ENCODE data around the gene TMEM254. TPM values are rescaled to one million over a fixed set of nuclear protein-coding genes. Genes with fewer than 3 reads are reported as not detected.
"Not testable (repeated sequence)": the region's sequence is repeated elsewhere in the genome, so short reads cannot be mapped to it uniquely, and the experiment has no call there.

The TMEM254 gene
- polyA plus RNA-seq, 3 donors = 13.6 to 43.1 (median 25.9) TPM

- Histone ChIP-seq H3K36me3 (replicated peaks in 1 of 2; ENCODE audit: control insufficient read depth in 1 of 2, insufficient read depth in 2 of 2, low read length in 2 of 2) (no peaks in the 10 kb centered on the region), H3K79me2 (ENCODE audit: insufficient read depth, low read length) (no peaks in the 10 kb centered on the region), H4K20me1 (ENCODE audit: insufficient read depth, low read length) (no peaks in the 10 kb centered on the region), H2AFZ (ENCODE audit: insufficient read depth, low read depth, low read length, poor library complexity, severe bottlenecking) (no peak overlapping the region), H3K27me3 (ENCODE audit: control insufficient read depth in 2 of 2, insufficient read depth in 2 of 2, low read length in 2 of 2) (no peaks in the 10 kb centered on the region), H3K4me1 (ENCODE audit: control insufficient read depth in 1 of 2, insufficient read depth in 2 of 2, low read length in 2 of 2) (no peaks in the 10 kb centered on the region), H3K4me2 (replicated peaks; ENCODE audit: extremely low read depth, low read length, poor library complexity, severe bottlenecking) (no peak overlapping the region), H3K4me3 (replicated peaks in 1 of 3; ENCODE audit: low read depth in 2 of 3, low read length in 3 of 3) (no peak overlapping the region), H3K27ac (ENCODE audit: low read depth in 1 of 2, low read length in 2 of 2) (no peak overlapping the region), H3K9me3 (replicated peaks in 1 of 2; ENCODE audit: control insufficient read depth in 1 of 2, insufficient read depth in 1 of 2, low read length in 2 of 2) (no peaks in the 10 kb centered on the region), H3K9ac (ENCODE audit: insufficient read depth, low read length, poor library complexity, severe bottlenecking) (no peak overlapping the region)
- Mint-ChIP-seq H3K4me1 (no peaks in the 10 kb centered on the region), H3K27ac (no peak overlapping the region), H3K4me3 (no peak overlapping the region), H3K27me3 (ENCODE audit: low read depth in 3 of 3) (peaks cover 0 to 2% (median 0%) of the 10 kb centered on the region in 3 donors), H3K36me3 (peaks cover 12 to 20% of the 10 kb centered on the region in 2 donors), H3K9me3 (no peaks in the 10 kb centered on the region)
- TF ChIP-seq CTCF (IDR thresholded peaks at IDR 0.05) = no peak
- intact Hi-C loops (cut with micrococcal nuclease) = no loop called here
- DNase-seq = no peak
- WGBS (ENCODE audit: insufficient coverage) = no CpG with 5 or more reads among the region's 2 CpGs
These were observed 11.7 kb downstream of the TMEM254 start for GRCh38 chr10:80090121-80090520.

- H3K4me3 ChIP-seq (replicated peaks in 1 of 3; ENCODE audit: low read depth in 2 of 3, low read length in 3 of 3) = no peak overlapping the region
- Mint-ChIP-seq H3K27me3 (ENCODE audit: low read depth in 3 of 3) (peaks cover 2 to 4% (median 2%) of the 10 kb centered on the region in 3 donors), H3K9me3 (peaks cover 0 to 3% (median 0%) of the 10 kb centered on the region in 7 donors), H3K36me3 (peaks cover 8 to 11% of the 10 kb centered on the region in 2 donors), H3K4me1 (no peaks in the 10 kb centered on the region), H3K27ac (no peak overlapping the region), H3K4me3 (no peak overlapping the region)
- no peaks in the 10 kb centered on the region for H3K4me1 ChIP-seq (ENCODE audit: control insufficient read depth in 1 of 2, insufficient read depth in 2 of 2, low read length in 2 of 2)
- no peak overlapping the region for H3K9ac ChIP-seq (ENCODE audit: insufficient read depth, low read length, poor library complexity, severe bottlenecking)
- no CpG with 5 or more reads among the region's 2 CpGs for WGBS (ENCODE audit: insufficient coverage)
- DNase-seq = no peak
- H3K27me3 ChIP-seq (ENCODE audit: control insufficient read depth in 2 of 2, insufficient read depth in 2 of 2, low read length in 2 of 2) = no peaks in the 10 kb centered on the region
- H2AFZ ChIP-seq (ENCODE audit: insufficient read depth, low read depth, low read length, poor library complexity, severe bottlenecking) = no peak overlapping the region
- TF ChIP-seq CTCF (IDR thresholded peaks at IDR 0.05) = no peak
- H4K20me1 ChIP-seq (ENCODE audit: insufficient read depth, low read length) = no peaks in the 10 kb centered on the region
- H3K9me3 ChIP-seq (replicated peaks in 1 of 2; ENCODE audit: control insufficient read depth in 1 of 2, insufficient read depth in 1 of 2, low read length in 2 of 2) = no peaks in the 10 kb centered on the region
- no peaks in the 10 kb centered on the region for H3K36me3 ChIP-seq (replicated peaks in 1 of 2; ENCODE audit: control insufficient read depth in 1 of 2, insufficient read depth in 2 of 2, low read length in 2 of 2)
- intact Hi-C loops (cut with micrococcal nuclease) = no loop called here
- H3K79me2 ChIP-seq (ENCODE audit: insufficient read depth, low read length) = no peaks in the 10 kb centered on the region
- no peak overlapping the region for H3K4me2 ChIP-seq (replicated peaks; ENCODE audit: extremely low read depth, low read length, poor library complexity, severe bottlenecking)
- H3K27ac ChIP-seq (ENCODE audit: low read depth in 1 of 2, low read length in 2 of 2) = no peak overlapping the region
These were observed 15.8 kb downstream of the TMEM254 start for GRCh38 chr10:80094231-80094630.

GRCh38 chr10:80098272-80098671 lies 19.8 kb downstream of the TMEM254 start:
- H3K36me3 ChIP-seq (replicated peaks in 1 of 2; ENCODE audit: control insufficient read depth in 1 of 2, insufficient read depth in 2 of 2, low read length in 2 of 2); DNase-seq; H3K9me3 Mint-ChIP-seq; H4K20me1 ChIP-seq (ENCODE audit: insufficient read depth, low read length); H3K27ac Mint-ChIP-seq; H3K27ac ChIP-seq (ENCODE audit: low read depth in 1 of 2, low read length in 2 of 2); H3K4me1 Mint-ChIP-seq; H3K79me2 ChIP-seq (ENCODE audit: insufficient read depth, low read length); H2AFZ ChIP-seq (ENCODE audit: insufficient read depth, low read depth, low read length, poor library complexity, severe bottlenecking); H3K4me2 ChIP-seq (replicated peaks; ENCODE audit: extremely low read depth, low read length, poor library complexity, severe bottlenecking); H3K4me3 ChIP-seq (replicated peaks in 1 of 3; ENCODE audit: low read depth in 2 of 3, low read length in 3 of 3); H3K36me3 Mint-ChIP-seq; H3K27me3 Mint-ChIP-seq (ENCODE audit: low read depth in 3 of 3); H3K9me3 ChIP-seq (replicated peaks in 1 of 2; ENCODE audit: control insufficient read depth in 1 of 2, insufficient read depth in 1 of 2, low read length in 2 of 2); H3K4me3 Mint-ChIP-seq; intact Hi-C loops (cut with micrococcal nuclease); H3K9ac ChIP-seq (ENCODE audit: insufficient read depth, low read length, poor library complexity, severe bottlenecking); H3K27me3 ChIP-seq (ENCODE audit: control insufficient read depth in 2 of 2, insufficient read depth in 2 of 2, low read length in 2 of 2); H3K4me1 ChIP-seq (ENCODE audit: control insufficient read depth in 1 of 2, insufficient read depth in 2 of 2, low read length in 2 of 2): not testable (repeated sequence)
- WGBS (ENCODE audit: insufficient coverage) = no CpG with 5 or more reads among the region's 2 CpGs

Data from CD14-positive monocyte (primary cell).